WTC11 (cell line): Measurements from ENCODE around the gene ARHGAP32. TPM values are rescaled to one million over a fixed set of nuclear protein-coding genes. Genes with fewer than 3 reads are reported as not detected.

Source experiments
- ATAC-seq: fragments of 200-7000 bp; cut with Tn5 transposase; 2 replicates; pipeline ENCODE4 v1.10.0; 2021; ENCODE audit warnings: mild to moderate bottlenecking, moderate library complexity
- CTCF ChIA-PET: fragments of 300-600 bp; sonication (Branson Sonifier 250); formaldehyde crosslinking; loops from one replicate; lab custom pipeline; 2021; ENCODE audit warnings: antibody characterized with exemption; lab: Charles Lee
- POLR2A ChIA-PET: fragments of 350-600 bp; sonication (Branson Sonifier 250); formaldehyde crosslinking; loops from one replicate; lab custom pipeline; 2021; ENCODE audit warnings: antibody characterized with exemption; lab: Charles Lee
- DNase-seq: peaks from one replicate; pipeline ENCODE4 v3.0.0; 2021; ENCODE audit warnings: low spot score
- H3K27ac Mint-ChIP-seq: 2 replicates; pipeline ENCODE4 v1.8.0; 2021; ENCODE audit warnings: mixed read lengths
- H3K27me3 Mint-ChIP-seq: 2 replicates; pipeline ENCODE4 v1.8.0; 2021; ENCODE audit warnings: low read depth, mild to moderate bottlenecking, moderate library complexity, mixed read lengths
- H3K36me3 Mint-ChIP-seq: 2 replicates; pipeline ENCODE4 v1.8.0; 2021; ENCODE audit warnings: mixed read lengths
- H3K4me1 Mint-ChIP-seq: 2 replicates; pipeline ENCODE4 v1.8.0; 2022; ENCODE audit warnings: mixed read lengths
- H3K4me3 Mint-ChIP-seq: 2 replicates; pipeline ENCODE4 v1.8.0; 2021; ENCODE audit warnings: mild to moderate bottlenecking, moderate library complexity, mixed read lengths
- H3K9me3 Mint-ChIP-seq: 2 replicates; pipeline ENCODE4 v1.8.0; 2021; ENCODE audit warnings: mixed read lengths
- CREB1 ChIP-seq: sonication (generic); formaldehyde crosslinking; IDR thresholded peaks from 2 replicates; pipeline ENCODE4 v1.8.0; 2023; ENCODE audit warnings: mild to moderate bottlenecking, missing genetic modification reagents
- CREM ChIP-seq: sonication (generic); formaldehyde crosslinking; IDR thresholded peaks from 2 replicates; pipeline ENCODE4 v1.8.1; 2022; ENCODE audit warnings: mild to moderate bottlenecking, missing genetic modification reagents, moderate library complexity
- FOXJ3 ChIP-seq: sonication (generic); formaldehyde crosslinking; IDR thresholded peaks from 2 replicates; pipeline ENCODE4 v1.9.0; 2021; ENCODE audit warnings: missing genetic modification reagents, mild to moderate bottlenecking, borderline replicate concordance
- GRHL2 ChIP-seq: fragments of 250-450 bp; sonication (Bioruptor Pico); IDR thresholded peaks from 2 replicates; pipeline ENCODE4 v1.8.0; 2022; ENCODE audit warnings: mild to moderate bottlenecking, moderate library complexity; ENCODE audit not compliant: insufficient replicate concordance, severe bottlenecking
- SMAD4 ChIP-seq: sonication (generic); formaldehyde crosslinking; IDR thresholded peaks from 2 replicates; pipeline ENCODE4 v1.8.0; 2022; ENCODE audit warnings: mild to moderate bottlenecking, missing genetic modification reagents
- total RNA-seq: library from RNA; stranded (reverse); gene quantifications from 3 replicates; pipeline ENCODE4 v1.2.3, GENCODE V29; 2021
- TF ChIP-seq, protein P1 (sequence below): sonication (generic); formaldehyde crosslinking; IDR thresholded peaks from 2 replicates; pipeline ENCODE4 v1.8.0; 2023; ENCODE audit warnings: missing genetic modification reagents, mild to moderate bottlenecking, borderline replicate concordance
- TF ChIP-seq, protein P2 (sequence below): fragments of 250-450 bp; sonication (Bioruptor Pico); conservative IDR thresholded peaks from 2 replicates; pipeline ENCODE4 v1.9.0; 2021; ENCODE audit warnings: mild to moderate bottlenecking
- TF ChIP-seq, protein P3 (sequence below): sonication (generic); formaldehyde crosslinking; IDR thresholded peaks from 2 replicates; pipeline ENCODE4 v1.8.0; 2022; ENCODE audit warnings: mild to moderate bottlenecking, missing genetic modification reagents
- TF ChIP-seq, protein P4 (sequence below): sonication (generic); formaldehyde crosslinking; IDR thresholded peaks from 2 replicates; pipeline ENCODE4 v1.8.0; 2022; ENCODE audit warnings: mild to moderate bottlenecking, missing genetic modification reagents
- TF ChIP-seq, protein P5 (sequence below): sonication (generic); formaldehyde crosslinking; IDR thresholded peaks from 2 replicates; pipeline ENCODE4 v1.8.1; 2023; ENCODE audit warnings: mild to moderate bottlenecking, moderate library complexity, missing genetic modification reagents
- TF ChIP-seq, protein P6 (sequence below): sonication (generic); formaldehyde crosslinking; IDR thresholded peaks from 2 replicates; pipeline ENCODE4 v1.8.1; 2023; ENCODE audit warnings: mild to moderate bottlenecking, missing genetic modification reagents, borderline replicate concordance
- TF ChIP-seq, protein P7 (sequence below): sonication (generic); formaldehyde crosslinking; IDR thresholded peaks from 2 replicates; pipeline ENCODE4 v1.8.0; 2023; ENCODE audit warnings: mild to moderate bottlenecking, missing genetic modification reagents
- TF ChIP-seq, protein P8 (sequence below): fragments of 200-600 bp; IDR thresholded peaks from 2 replicates; pipeline ENCODE4 v1.8.0; 2022; ENCODE audit warnings: antibody characterized with exemption

Gene ARHGAP32
- total RNA-seq, 1 experiment from 2014 or later: 25.6 TPM

DNA sequence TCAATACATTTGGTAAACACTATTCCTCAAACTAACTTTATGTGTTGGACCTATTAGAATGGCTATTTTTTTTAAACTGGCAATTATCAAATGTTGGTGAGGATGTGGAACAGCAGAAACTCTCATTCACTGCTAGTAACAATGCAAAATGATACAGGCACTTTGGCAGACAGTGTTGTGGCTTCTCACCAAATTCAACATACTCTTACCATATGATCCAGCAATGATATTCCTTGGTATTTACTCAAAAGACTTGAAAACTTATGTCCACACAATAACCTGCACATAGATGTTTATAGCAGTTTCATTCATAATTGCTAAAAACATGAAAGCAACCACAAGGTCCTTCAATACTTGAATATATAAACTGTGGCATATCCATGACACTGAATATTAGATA lies 136.9 kb downstream of the ARHGAP32 start:
- no peak overlapping the region for H3K4me3 Mint-ChIP-seq
- ATAC-seq (no peak), DNase-seq (no peak)
- no peaks in the 10 kb centered on the region for H3K27me3 Mint-ChIP-seq
- 0 out of 2 replicates have a peak, but pooled peaks cover 3% of the 10 kb centered on the region for H3K9me3 Mint-ChIP-seq
- TF ChIP-seq, protein P1, sequence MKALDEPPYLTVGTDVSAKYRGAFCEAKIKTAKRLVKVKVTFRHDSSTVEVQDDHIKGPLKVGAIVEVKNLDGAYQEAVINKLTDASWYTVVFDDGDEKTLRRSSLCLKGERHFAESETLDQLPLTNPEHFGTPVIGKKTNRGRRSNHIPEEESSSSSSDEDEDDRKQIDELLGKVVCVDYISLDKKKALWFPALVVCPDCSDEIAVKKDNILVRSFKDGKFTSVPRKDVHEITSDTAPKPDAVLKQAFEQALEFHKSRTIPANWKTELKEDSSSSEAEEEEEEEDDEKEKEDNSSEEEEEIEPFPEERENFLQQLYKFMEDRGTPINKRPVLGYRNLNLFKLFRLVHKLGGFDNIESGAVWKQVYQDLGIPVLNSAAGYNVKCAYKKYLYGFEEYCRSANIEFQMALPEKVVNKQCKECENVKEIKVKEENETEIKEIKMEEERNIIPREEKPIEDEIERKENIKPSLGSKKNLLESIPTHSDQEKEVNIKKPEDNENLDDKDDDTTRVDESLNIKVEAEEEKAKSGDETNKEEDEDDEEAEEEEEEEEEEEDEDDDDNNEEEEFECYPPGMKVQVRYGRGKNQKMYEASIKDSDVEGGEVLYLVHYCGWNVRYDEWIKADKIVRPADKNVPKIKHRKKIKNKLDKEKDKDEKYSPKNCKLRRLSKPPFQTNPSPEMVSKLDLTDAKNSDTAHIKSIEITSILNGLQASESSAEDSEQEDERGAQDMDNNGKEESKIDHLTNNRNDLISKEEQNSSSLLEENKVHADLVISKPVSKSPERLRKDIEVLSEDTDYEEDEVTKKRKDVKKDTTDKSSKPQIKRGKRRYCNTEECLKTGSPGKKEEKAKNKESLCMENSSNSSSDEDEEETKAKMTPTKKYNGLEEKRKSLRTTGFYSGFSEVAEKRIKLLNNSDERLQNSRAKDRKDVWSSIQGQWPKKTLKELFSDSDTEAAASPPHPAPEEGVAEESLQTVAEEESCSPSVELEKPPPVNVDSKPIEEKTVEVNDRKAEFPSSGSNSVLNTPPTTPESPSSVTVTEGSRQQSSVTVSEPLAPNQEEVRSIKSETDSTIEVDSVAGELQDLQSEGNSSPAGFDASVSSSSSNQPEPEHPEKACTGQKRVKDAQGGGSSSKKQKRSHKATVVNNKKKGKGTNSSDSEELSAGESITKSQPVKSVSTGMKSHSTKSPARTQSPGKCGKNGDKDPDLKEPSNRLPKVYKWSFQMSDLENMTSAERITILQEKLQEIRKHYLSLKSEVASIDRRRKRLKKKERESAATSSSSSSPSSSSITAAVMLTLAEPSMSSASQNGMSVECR (CRISPR knock-in tag): no peak
- TF ChIP-seq, protein P2, sequence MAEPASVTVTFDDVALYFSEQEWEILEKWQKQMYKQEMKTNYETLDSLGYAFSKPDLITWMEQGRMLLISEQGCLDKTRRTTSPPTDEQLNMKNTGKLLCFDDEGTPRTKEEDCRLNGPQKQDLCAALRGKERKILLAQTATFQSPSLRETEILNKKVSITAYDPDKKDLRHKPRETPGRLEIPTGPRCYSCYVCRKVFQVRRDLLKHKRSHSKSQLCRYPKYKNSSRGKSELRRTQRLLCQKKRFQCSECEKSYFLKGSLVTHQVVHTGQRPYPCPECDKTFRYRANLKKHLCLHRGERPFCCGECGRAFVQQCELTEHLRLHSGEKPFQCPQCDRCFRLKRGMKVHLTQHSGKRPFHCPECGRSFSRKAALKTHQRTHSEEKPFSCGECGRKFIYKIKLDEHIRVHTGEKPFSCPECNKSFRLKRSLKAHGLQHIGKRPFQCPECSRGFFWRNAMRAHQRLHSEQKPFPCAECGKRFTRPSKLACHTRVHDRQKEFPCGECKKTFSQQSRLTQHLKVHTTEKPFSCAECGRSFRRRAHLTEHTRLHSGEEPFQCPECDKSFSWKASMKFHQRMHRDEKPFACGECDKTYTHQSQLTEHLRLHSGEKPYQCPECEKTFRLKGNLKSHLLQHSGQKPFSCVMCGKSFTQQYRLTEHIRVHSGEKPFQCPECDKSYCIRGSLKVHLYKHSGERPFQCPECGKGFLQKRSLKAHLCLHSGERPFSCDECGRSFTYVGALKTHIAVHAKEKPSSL (CRISPR knock-in tag): no peak
- TF ChIP-seq, protein P3, sequence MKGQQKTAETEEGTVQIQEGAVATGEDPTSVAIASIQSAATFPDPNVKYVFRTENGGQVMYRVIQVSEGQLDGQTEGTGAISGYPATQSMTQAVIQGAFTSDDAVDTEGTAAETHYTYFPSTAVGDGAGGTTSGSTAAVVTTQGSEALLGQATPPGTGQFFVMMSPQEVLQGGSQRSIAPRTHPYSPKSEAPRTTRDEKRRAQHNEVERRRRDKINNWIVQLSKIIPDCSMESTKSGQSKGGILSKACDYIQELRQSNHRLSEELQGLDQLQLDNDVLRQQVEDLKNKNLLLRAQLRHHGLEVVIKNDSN (CRISPR knock-in tag): no peak
- no peak for TF ChIP-seq FOXJ3 (CRISPR knock-in tag)
- TF ChIP-seq, protein P4, sequence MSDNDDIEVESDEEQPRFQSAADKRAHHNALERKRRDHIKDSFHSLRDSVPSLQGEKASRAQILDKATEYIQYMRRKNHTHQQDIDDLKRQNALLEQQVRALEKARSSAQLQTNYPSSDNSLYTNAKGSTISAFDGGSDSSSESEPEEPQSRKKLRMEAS (CRISPR knock-in tag): no peak
- TF ChIP-seq, protein P5, sequence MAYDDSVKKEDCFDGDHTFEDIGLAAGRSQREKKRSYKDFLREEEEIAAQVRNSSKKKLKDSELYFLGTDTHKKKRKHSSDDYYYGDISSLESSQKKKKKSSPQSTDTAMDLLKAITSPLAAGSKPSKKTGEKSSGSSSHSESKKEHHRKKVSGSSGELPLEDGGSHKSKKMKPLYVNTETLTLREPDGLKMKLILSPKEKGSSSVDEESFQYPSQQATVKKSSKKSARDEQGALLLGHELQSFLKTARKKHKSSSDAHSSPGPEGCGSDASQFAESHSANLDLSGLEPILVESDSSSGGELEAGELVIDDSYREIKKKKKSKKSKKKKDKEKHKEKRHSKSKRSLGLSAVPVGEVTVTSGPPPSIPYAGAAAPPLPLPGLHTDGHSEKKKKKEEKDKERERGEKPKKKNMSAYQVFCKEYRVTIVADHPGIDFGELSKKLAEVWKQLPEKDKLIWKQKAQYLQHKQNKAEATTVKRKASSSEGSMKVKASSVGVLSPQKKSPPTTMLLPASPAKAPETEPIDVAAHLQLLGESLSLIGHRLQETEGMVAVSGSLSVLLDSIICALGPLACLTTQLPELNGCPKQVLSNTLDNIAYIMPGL (CRISPR knock-in tag): no peak
- TF ChIP-seq GRHL2 (CRISPR knock-in tag): no peak
- POLR2A ChIA-PET: no interaction called here
- no peak overlapping the region for H3K27ac Mint-ChIP-seq
- CTCF ChIA-PET: no interaction called here
- no peaks in the 10 kb centered on the region for H3K4me1 Mint-ChIP-seq
- peaks cover 6% of the 10 kb centered on the region for H3K36me3 Mint-ChIP-seq

DNA sequence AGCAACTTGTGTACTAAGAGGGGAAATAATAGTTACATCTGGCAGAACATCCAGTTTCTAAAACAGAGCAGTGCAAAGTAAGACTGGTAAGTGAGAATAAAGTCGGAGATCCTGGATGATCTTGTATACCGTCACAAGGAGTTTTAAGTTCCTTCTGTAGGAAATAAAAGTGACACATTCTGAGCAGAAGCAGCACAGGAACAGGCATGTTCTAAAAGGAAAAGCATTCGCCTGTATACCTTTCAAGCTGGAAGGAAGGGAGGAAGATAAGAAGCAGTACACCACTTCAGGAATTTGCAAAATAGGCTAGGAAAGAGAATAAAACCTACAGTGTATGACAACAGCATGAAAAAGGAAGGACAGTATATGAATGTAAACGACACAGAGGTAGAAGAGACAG lies 143.2 kb downstream of the ARHGAP32 start:
- CTCF ChIA-PET: no interaction called here
- no peak overlapping the region for H3K4me3 Mint-ChIP-seq
- no peaks in the 10 kb centered on the region for H3K27me3 Mint-ChIP-seq
- TF ChIP-seq, protein P6, sequence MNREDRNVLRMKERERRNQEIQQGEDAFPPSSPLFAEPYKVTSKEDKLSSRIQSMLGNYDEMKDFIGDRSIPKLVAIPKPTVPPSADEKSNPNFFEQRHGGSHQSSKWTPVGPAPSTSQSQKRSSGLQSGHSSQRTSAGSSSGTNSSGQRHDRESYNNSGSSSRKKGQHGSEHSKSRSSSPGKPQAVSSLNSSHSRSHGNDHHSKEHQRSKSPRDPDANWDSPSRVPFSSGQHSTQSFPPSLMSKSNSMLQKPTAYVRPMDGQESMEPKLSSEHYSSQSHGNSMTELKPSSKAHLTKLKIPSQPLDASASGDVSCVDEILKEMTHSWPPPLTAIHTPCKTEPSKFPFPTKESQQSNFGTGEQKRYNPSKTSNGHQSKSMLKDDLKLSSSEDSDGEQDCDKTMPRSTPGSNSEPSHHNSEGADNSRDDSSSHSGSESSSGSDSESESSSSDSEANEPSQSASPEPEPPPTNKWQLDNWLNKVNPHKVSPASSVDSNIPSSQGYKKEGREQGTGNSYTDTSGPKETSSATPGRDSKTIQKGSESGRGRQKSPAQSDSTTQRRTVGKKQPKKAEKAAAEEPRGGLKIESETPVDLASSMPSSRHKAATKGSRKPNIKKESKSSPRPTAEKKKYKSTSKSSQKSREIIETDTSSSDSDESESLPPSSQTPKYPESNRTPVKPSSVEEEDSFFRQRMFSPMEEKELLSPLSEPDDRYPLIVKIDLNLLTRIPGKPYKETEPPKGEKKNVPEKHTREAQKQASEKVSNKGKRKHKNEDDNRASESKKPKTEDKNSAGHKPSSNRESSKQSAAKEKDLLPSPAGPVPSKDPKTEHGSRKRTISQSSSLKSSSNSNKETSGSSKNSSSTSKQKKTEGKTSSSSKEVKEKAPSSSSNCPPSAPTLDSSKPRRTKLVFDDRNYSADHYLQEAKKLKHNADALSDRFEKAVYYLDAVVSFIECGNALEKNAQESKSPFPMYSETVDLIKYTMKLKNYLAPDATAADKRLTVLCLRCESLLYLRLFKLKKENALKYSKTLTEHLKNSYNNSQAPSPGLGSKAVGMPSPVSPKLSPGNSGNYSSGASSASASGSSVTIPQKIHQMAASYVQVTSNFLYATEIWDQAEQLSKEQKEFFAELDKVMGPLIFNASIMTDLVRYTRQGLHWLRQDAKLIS (CRISPR knock-in tag): no peak
- TF ChIP-seq, protein P7, sequence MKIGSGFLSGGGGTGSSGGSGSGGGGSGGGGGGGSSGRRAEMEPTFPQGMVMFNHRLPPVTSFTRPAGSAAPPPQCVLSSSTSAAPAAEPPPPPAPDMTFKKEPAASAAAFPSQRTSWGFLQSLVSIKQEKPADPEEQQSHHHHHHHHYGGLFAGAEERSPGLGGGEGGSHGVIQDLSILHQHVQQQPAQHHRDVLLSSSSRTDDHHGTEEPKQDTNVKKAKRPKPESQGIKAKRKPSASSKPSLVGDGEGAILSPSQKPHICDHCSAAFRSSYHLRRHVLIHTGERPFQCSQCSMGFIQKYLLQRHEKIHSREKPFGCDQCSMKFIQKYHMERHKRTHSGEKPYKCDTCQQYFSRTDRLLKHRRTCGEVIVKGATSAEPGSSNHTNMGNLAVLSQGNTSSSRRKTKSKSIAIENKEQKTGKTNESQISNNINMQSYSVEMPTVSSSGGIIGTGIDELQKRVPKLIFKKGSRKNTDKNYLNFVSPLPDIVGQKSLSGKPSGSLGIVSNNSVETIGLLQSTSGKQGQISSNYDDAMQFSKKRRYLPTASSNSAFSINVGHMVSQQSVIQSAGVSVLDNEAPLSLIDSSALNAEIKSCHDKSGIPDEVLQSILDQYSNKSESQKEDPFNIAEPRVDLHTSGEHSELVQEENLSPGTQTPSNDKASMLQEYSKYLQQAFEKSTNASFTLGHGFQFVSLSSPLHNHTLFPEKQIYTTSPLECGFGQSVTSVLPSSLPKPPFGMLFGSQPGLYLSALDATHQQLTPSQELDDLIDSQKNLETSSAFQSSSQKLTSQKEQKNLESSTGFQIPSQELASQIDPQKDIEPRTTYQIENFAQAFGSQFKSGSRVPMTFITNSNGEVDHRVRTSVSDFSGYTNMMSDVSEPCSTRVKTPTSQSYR (CRISPR knock-in tag): no peak
- TF ChIP-seq CREM (CRISPR knock-in tag) (no peak), SMAD4 (no peak), CREB1 (no peak)
- TF ChIP-seq, protein P5 (CRISPR knock-in tag): no peak
- TF ChIP-seq, protein P8, sequence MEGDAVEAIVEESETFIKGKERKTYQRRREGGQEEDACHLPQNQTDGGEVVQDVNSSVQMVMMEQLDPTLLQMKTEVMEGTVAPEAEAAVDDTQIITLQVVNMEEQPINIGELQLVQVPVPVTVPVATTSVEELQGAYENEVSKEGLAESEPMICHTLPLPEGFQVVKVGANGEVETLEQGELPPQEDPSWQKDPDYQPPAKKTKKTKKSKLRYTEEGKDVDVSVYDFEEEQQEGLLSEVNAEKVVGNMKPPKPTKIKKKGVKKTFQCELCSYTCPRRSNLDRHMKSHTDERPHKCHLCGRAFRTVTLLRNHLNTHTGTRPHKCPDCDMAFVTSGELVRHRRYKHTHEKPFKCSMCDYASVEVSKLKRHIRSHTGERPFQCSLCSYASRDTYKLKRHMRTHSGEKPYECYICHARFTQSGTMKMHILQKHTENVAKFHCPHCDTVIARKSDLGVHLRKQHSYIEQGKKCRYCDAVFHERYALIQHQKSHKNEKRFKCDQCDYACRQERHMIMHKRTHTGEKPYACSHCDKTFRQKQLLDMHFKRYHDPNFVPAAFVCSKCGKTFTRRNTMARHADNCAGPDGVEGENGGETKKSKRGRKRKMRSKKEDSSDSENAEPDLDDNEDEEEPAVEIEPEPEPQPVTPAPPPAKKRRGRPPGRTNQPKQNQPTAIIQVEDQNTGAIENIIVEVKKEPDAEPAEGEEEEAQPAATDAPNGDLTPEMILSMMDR: no peak

More for the DNA sequence above, 143.2 kb downstream of the ARHGAP32 start:
- H3K9me3 Mint-ChIP-seq: peaks cover 4% of the 10 kb centered on the region; the same call in 1 of the 2 replicates
- peaks cover 6% of the 10 kb centered on the region for H3K36me3 Mint-ChIP-seq
- peaks cover 5% of the 10 kb centered on the region; the same call in 1 of the 2 replicates for H3K4me1 Mint-ChIP-seq
- no peak overlapping the region for H3K27ac Mint-ChIP-seq
- ATAC-seq: no peak
- no peak for DNase-seq
- POLR2A ChIA-PET: no interaction called here
